SK-N-SH (cell line): ENCODE results near the gene ITFG2. TPM values are rescaled to one million over a fixed set of nuclear protein-coding genes. Genes with fewer than 3 reads are reported as not detected.

ENCODE experiments used
- CTCF ChIA-PET: fragments of 300-600, 350-600 bp; formaldehyde crosslinking; extraction: SDS; loops from one replicate; lab custom pipeline; 2021; lab: Yijun Ruan, JAX
- POLR2A ChIA-PET: fragments of 350-600 bp; sonication (Branson Sonifier 250); formaldehyde crosslinking; extraction: SDS; loops from one replicate; lab custom pipeline; 2020; ENCODE audit warnings: antibody characterized with exemption, inconsistent platforms; lab: Yijun Ruan, JAX
- DNase-seq: peaks from one replicate; pipeline ENCODE4 v3.0.0; 2012
- H2AFZ ChIP-seq: fragments of 200-600 bp; sonication (generic); 2 replicates; pipeline ENCODE4 v1.8.1; 2016; ENCODE audit warnings: antibody characterized with exemption, mild to moderate bottlenecking, low read depth
- H3F3A ChIP-seq: fragments of 200-600 bp; sonication (generic); replicated peaks from 2 replicates; pipeline ENCODE3; 2016; ENCODE audit warnings: antibody characterized with exemption, mild to moderate bottlenecking; ENCODE audit not compliant: insufficient read depth
- H3K27ac ChIP-seq, 2 experiments: fragments of 200-500 bp in 1 of 2; fragments of 200-600 bp in 1 of 2; sonication (Bioruptor generic) in 1 of 2; sonication (generic), shearing (Covaris generic) in 1 of 2; 2 replicates each; pipeline versions ENCODE4 v1.5.1 to v1.6.1; 2014 to 2016; ENCODE audit warnings: low read depth in 2 of 2, inconsistent platforms in 1 of 2, low read length in 1 of 2, mild to moderate bottlenecking in 1 of 2, mixed read lengths in 1 of 2
- H3K27me3 ChIP-seq: fragments of 200-600 bp; sonication (generic), shearing (Covaris generic); 2 replicates; pipeline ENCODE4 v1.6.1; 2016; ENCODE audit warnings: mixed run types; ENCODE audit not compliant: insufficient read depth
- H3K36me3 ChIP-seq, 2 experiments: fragments of 200-500 bp in 1 of 2; fragments of 200-600 bp in 1 of 2; sonication (Bioruptor generic) in 1 of 2; sonication (generic) in 1 of 2; replicated peaks in 1 of 2; 2 replicates each; pipeline versions ENCODE3 to v1.5.1; 2014 to 2016; ENCODE audit warnings: low read length in 1 of 2, mild to moderate bottlenecking in 1 of 2; ENCODE audit not compliant: insufficient read depth in 2 of 2, control insufficient read depth in 1 of 2
- H3K4me1 ChIP-seq, 2 experiments: fragments of 200-500 bp in 1 of 2; fragments of 200-600 bp in 1 of 2; sonication (Bioruptor generic) in 1 of 2; sonication (generic), shearing (Covaris generic) in 1 of 2; 2 replicates each; pipeline versions ENCODE4 v1.5.1 to v1.6.1; 2014 to 2016; ENCODE audit warnings: low read depth in 1 of 2, low read length in 1 of 2, mixed run types in 1 of 2; ENCODE audit not compliant: insufficient read depth in 2 of 2, control insufficient read depth in 1 of 2
- H3K4me2 ChIP-seq: fragments of 200-600 bp; sonication (generic), shearing (Covaris generic); 2 replicates; pipeline ENCODE4 v1.6.1; 2017; ENCODE audit warnings: mixed run types
- H3K4me3 ChIP-seq, 2 experiments: fragments of 200-500 bp in 1 of 2; fragments of 200-600 bp in 1 of 2; sonication (Bioruptor generic) in 1 of 2; sonication (generic), shearing (Covaris generic) in 1 of 2; 2 replicates each; pipeline versions ENCODE4 v1.5.1 to v1.8.1; 2014 to 2016; ENCODE audit warnings: low read depth in 2 of 2, inconsistent platforms in 1 of 2, low read length in 1 of 2, mild to moderate bottlenecking in 1 of 2, mixed read lengths in 1 of 2, moderate library complexity in 1 of 2
- H3K79me2 ChIP-seq: fragments of 200-600 bp; sonication (generic); 2 replicates; pipeline ENCODE4 v1.8.1; 2017; ENCODE audit warnings: mild to moderate bottlenecking; ENCODE audit not compliant: insufficient read depth
- H3K9ac ChIP-seq: fragments of 200-600 bp; sonication (generic); 2 replicates; pipeline ENCODE4 v1.6.1; 2017; ENCODE audit warnings: mixed run types
- H3K9me2 ChIP-seq: fragments of 200-600 bp; sonication (generic); 2 replicates; pipeline ENCODE4 v1.6.1; 2017; ENCODE audit warnings: mixed run types
- H3K9me3 ChIP-seq: fragments of 200-600 bp; sonication (generic); 2 replicates; pipeline ENCODE4 v1.6.1; 2017; ENCODE audit warnings: mixed run types, mild to moderate bottlenecking, moderate library complexity
- H4K20me1 ChIP-seq: fragments of 200-600 bp; sonication (generic); 2 replicates; pipeline ENCODE4 v1.6.1; 2017; ENCODE audit warnings: mild to moderate bottlenecking, mixed run types; ENCODE audit not compliant: insufficient read depth
- ELF1 ChIP-seq: IDR thresholded peaks from 2 replicates; pipeline ENCODE4 v1.4.0; 2012
- EP300 ChIP-seq, 2 experiments: IDR thresholded peaks; 2 replicates each; pipeline versions ENCODE4 v1.4.0 to v1.6.1; 2012; ENCODE audit warnings: borderline replicate concordance in 1 of 2, low read depth in 1 of 2, low read length in 1 of 2
- EZH2phosphoT487 ChIP-seq: fragments of 200-600 bp; sonication (generic); IDR thresholded peaks from 2 replicates; pipeline ENCODE4 v1.6.1; 2017; ENCODE audit warnings: low read depth, mixed run types, mild to moderate bottlenecking, antibody characterized with exemption, moderate library complexity, borderline replicate concordance
- FOSL2 ChIP-seq: IDR thresholded peaks from 2 replicates; pipeline ENCODE4 v1.4.0; 2012; ENCODE audit warnings: low read depth, mild to moderate bottlenecking, moderate library complexity, borderline replicate concordance
- FOXM1 ChIP-seq: IDR thresholded peaks from 2 replicates; pipeline ENCODE4 v1.4.0; 2012; ENCODE audit warnings: low read depth, mild to moderate bottlenecking
- GABPA ChIP-seq: IDR thresholded peaks from 2 replicates; pipeline ENCODE4 v1.4.0; 2012; ENCODE audit warnings: low read depth, mild to moderate bottlenecking
- GATA2 ChIP-seq: sonication (generic); formaldehyde crosslinking; IDR thresholded peaks from 2 replicates; pipeline ENCODE4 v1.5.0; 2020; ENCODE audit warnings: mild to moderate bottlenecking, missing genetic modification reagents
- JUND ChIP-seq: IDR thresholded peaks from 2 replicates; pipeline ENCODE4 v1.4.0; 2012
- NFIC ChIP-seq: IDR thresholded peaks from 2 replicates; pipeline ENCODE4 v1.4.0; 2012; ENCODE audit warnings: borderline replicate concordance
- RAD21 ChIP-seq: IDR thresholded peaks from 2 replicates; pipeline ENCODE4 v1.6.1; 2012; ENCODE audit warnings: mild to moderate bottlenecking, low read length
- RCOR1 ChIP-seq: fragments of 150-350 bp; IDR thresholded peaks from 2 replicates; pipeline ENCODE4 v1.6.1; 2017; ENCODE audit warnings: antibody characterized with exemption, low read length
- RFX5 ChIP-seq: IDR thresholded peaks from 2 replicates; pipeline ENCODE4 v1.6.1; 2012; ENCODE audit warnings: mild to moderate bottlenecking, improper control_type of control experiment, low read length
- RXRA ChIP-seq: IDR thresholded peaks from 2 replicates; pipeline ENCODE4 v1.4.0; 2012; ENCODE audit warnings: low read depth, mild to moderate bottlenecking, borderline replicate concordance
- SIN3A ChIP-seq: IDR thresholded peaks from 2 replicates; pipeline ENCODE4 v1.6.1; 2012; ENCODE audit warnings: low read depth, mild to moderate bottlenecking, low read length, moderate library complexity, borderline replicate concordance
- SMC3 ChIP-seq: IDR thresholded peaks from 2 replicates; pipeline ENCODE4 v1.6.1; 2012; ENCODE audit warnings: low read depth, low read length, improper control_type of control experiment
- TCF12 ChIP-seq: IDR thresholded peaks from 2 replicates; pipeline ENCODE4 v1.4.0; 2012
- TEAD4 ChIP-seq: IDR thresholded peaks from 2 replicates; pipeline ENCODE4 v1.4.0; 2012; ENCODE audit warnings: mild to moderate bottlenecking, borderline replicate concordance; ENCODE audit not compliant: insufficient read depth
- YY1 ChIP-seq: IDR thresholded peaks from 2 replicates; pipeline ENCODE4 v1.4.0; 2012; ENCODE audit warnings: low read depth, mild to moderate bottlenecking
- WGBS: methylation state at CpG from one replicate; pipeline ENCODE4 v1.1.6; 2017; ENCODE audit warnings: low lambda C conversion rate; 5-methylcytosine and 5-hydroxymethylcytosine counted together
- polyA plus RNA-seq, 3 experiments: library from polyadenylated mRNA; depleted of rRNA; stranded (reverse); fragments of >200 nt; gene quantifications; 2 replicates each; pipeline ENCODE4 v1.2.3, GENCODE V29; 2012
- TF ChIP-seq, protein P1 (sequence below): IDR thresholded peaks from 2 replicates; pipeline ENCODE4 v1.4.0; 2012; ENCODE audit warnings: low read depth, borderline replicate concordance
- TF ChIP-seq, protein P2 (sequence below): fragments of 150-350 bp; IDR thresholded peaks from 2 replicates; pipeline ENCODE4 v1.6.1; 2017; ENCODE audit warnings: antibody characterized with exemption, low read length, low read depth, borderline replicate concordance
- TF ChIP-seq, protein P3 (sequence below): IDR thresholded peaks from 2 replicates; pipeline ENCODE4 v1.6.1; 2012; ENCODE audit warnings: mild to moderate bottlenecking, low read depth, low read length, moderate library complexity
- TF ChIP-seq, protein P4 (sequence below): IDR thresholded peaks from 2 replicates; pipeline ENCODE4 v1.4.0; 2012; ENCODE audit warnings: low read depth, borderline replicate concordance
- TF ChIP-seq, protein P5 (sequence below): fragments of 200-600 bp; sonication (generic); IDR thresholded peaks from 2 replicates; pipeline ENCODE4 v1.6.1; 2017; ENCODE audit warnings: antibody characterized with exemption, mild to moderate bottlenecking, moderate library complexity

ITFG2 gene
- polyA plus RNA-seq, 1 of the 3 experiments (the other 2 are of a cell fraction), result 27.2 TPM

DNA sequence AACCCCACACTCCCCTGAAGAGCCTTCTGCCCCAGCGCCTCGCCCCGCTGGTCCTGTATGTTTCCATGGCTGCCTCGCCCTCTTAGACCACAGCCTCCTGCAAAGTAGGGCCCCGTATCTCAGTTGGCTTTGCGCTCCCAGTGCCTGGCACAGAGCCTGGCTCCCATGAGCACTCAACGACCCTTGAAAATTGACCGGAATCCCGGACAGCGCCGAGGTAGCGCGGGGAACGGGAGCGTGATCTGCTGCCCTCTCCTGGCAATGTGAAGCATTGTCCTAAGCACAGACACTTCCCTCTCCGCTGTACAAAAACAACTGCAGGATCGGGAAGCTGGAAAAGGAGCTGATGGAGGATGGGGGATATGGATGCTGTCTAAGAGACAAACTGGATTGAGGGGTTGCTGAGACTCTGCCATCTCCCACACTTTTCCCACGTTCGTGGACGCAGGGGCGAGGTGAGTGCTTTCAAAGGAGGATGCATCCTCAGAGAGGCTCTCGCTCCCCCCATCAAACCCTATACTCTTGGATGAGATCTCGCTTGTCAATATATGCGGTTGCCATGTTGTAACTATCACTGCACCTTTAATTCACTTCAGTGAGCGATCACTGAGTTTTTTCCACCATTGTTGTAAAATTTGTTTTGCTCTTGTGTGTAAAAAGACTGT, 28.4 kb upstream of the ITFG2 start:
- Histone ChIP-seq H2AFZ (no peak overlapping the region), H3K27ac (no peak overlapping the region), H4K20me1 (no peaks in the 10 kb centered on the region), H3K27me3 (no peaks in the 10 kb centered on the region; the same call in 1 of the 2 replicates), H3F3A (no peaks in the 10 kb centered on the region), H3K4me2 (peak overlapping the region; percentile 52; the same call in 1 of the 2 replicates), H3K4me3 (peak overlapping the region in 1 of 2 experiments; percentile 24; a peak in 1 of 4 replicates), H3K9me2 (no peaks in the 10 kb centered on the region), H3K9me3 (no peaks in the 10 kb centered on the region), H3K36me3 (no peaks in the 10 kb centered on the region), H3K79me2 (no peaks in the 10 kb centered on the region), H3K9ac (no peak overlapping the region), H3K4me1 (peaks cover 0 to 4% of the 10 kb centered on the region in 2 experiments; a peak in 1 of 4 replicates)
- peak; percentile 83 for DNase-seq
- ChIA-PET POLR2A (interaction anchor here (1.2 kb wide), 1 partner anchor 10 kb away, joined by 3 read pairs; the partner anchor contains the start of gene FKBP4), CTCF (interaction anchor here (0.5 to 3.5 kb wide), 48 partner anchors 8 to 324 kb away, joined by 3 to 80 read pairs (median 4); partner anchors contain the start of genes FKBP4, ITFG2 and NRIP2)
- WGBS, result 12% methylated on average over 23 of the region's 25 CpGs
- TF ChIP-seq, protein P1, sequence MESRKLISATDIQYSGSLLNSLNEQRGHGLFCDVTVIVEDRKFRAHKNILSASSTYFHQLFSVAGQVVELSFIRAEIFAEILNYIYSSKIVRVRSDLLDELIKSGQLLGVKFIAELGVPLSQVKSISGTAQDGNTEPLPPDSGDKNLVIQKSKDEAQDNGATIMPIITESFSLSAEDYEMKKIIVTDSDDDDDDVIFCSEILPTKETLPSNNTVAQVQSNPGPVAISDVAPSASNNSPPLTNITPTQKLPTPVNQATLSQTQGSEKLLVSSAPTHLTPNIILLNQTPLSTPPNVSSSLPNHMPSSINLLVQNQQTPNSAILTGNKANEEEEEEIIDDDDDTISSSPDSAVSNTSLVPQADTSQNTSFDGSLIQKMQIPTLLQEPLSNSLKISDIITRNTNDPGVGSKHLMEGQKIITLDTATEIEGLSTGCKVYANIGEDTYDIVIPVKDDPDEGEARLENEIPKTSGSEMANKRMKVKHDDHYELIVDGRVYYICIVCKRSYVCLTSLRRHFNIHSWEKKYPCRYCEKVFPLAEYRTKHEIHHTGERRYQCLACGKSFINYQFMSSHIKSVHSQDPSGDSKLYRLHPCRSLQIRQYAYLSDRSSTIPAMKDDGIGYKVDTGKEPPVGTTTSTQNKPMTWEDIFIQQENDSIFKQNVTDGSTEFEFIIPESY, result no peak
- TF ChIP-seq RXRA, result no peak
- no peak for TF ChIP-seq GABPA
- TF ChIP-seq TEAD4, result no peak
- TF ChIP-seq, protein P2, sequence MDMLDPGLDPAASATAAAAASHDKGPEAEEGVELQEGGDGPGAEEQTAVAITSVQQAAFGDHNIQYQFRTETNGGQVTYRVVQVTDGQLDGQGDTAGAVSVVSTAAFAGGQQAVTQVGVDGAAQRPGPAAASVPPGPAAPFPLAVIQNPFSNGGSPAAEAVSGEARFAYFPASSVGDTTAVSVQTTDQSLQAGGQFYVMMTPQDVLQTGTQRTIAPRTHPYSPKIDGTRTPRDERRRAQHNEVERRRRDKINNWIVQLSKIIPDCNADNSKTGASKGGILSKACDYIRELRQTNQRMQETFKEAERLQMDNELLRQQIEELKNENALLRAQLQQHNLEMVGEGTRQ, result no peak
- no peak for TF ChIP-seq FOSL2
- TF ChIP-seq, protein P3, sequence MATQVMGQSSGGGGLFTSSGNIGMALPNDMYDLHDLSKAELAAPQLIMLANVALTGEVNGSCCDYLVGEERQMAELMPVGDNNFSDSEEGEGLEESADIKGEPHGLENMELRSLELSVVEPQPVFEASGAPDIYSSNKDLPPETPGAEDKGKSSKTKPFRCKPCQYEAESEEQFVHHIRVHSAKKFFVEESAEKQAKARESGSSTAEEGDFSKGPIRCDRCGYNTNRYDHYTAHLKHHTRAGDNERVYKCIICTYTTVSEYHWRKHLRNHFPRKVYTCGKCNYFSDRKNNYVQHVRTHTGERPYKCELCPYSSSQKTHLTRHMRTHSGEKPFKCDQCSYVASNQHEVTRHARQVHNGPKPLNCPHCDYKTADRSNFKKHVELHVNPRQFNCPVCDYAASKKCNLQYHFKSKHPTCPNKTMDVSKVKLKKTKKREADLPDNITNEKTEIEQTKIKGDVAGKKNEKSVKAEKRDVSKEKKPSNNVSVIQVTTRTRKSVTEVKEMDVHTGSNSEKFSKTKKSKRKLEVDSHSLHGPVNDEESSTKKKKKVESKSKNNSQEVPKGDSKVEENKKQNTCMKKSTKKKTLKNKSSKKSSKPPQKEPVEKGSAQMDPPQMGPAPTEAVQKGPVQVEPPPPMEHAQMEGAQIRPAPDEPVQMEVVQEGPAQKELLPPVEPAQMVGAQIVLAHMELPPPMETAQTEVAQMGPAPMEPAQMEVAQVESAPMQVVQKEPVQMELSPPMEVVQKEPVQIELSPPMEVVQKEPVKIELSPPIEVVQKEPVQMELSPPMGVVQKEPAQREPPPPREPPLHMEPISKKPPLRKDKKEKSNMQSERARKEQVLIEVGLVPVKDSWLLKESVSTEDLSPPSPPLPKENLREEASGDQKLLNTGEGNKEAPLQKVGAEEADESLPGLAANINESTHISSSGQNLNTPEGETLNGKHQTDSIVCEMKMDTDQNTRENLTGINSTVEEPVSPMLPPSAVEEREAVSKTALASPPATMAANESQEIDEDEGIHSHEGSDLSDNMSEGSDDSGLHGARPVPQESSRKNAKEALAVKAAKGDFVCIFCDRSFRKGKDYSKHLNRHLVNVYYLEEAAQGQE, result peak; percentile 72; the same call in 1 of the 2 replicates
- TF ChIP-seq JUND, result no peak
- TF ChIP-seq RFX5, result no peak
- no peak for TF ChIP-seq EP300 (IDR thresholded peaks at IDR 0.05; ENCODE audit: borderline replicate concordance in 1 of 2, low read depth in 1 of 2, low read length in 1 of 2)
- peak; percentile 72 for TF ChIP-seq SMC3
- TF ChIP-seq, protein P4, sequence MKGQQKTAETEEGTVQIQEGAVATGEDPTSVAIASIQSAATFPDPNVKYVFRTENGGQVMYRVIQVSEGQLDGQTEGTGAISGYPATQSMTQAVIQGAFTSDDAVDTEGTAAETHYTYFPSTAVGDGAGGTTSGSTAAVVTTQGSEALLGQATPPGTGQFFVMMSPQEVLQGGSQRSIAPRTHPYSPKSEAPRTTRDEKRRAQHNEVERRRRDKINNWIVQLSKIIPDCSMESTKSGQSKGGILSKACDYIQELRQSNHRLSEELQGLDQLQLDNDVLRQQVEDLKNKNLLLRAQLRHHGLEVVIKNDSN, result no peak
- TF ChIP-seq RCOR1, result no peak
- TF ChIP-seq SIN3A, result no peak
- no peak for TF ChIP-seq YY1
- no peak for TF ChIP-seq TCF12
- no peak for TF ChIP-seq NFIC
- TF ChIP-seq, protein P5, sequence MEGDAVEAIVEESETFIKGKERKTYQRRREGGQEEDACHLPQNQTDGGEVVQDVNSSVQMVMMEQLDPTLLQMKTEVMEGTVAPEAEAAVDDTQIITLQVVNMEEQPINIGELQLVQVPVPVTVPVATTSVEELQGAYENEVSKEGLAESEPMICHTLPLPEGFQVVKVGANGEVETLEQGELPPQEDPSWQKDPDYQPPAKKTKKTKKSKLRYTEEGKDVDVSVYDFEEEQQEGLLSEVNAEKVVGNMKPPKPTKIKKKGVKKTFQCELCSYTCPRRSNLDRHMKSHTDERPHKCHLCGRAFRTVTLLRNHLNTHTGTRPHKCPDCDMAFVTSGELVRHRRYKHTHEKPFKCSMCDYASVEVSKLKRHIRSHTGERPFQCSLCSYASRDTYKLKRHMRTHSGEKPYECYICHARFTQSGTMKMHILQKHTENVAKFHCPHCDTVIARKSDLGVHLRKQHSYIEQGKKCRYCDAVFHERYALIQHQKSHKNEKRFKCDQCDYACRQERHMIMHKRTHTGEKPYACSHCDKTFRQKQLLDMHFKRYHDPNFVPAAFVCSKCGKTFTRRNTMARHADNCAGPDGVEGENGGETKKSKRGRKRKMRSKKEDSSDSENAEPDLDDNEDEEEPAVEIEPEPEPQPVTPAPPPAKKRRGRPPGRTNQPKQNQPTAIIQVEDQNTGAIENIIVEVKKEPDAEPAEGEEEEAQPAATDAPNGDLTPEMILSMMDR, result peak; percentile 84
- TF ChIP-seq ELF1, result no peak
- peak; percentile 74 for TF ChIP-seq RAD21
- no peak for TF ChIP-seq EZH2phosphoT487
- TF ChIP-seq FOXM1, result no peak
- no peak for TF ChIP-seq GATA2 (CRISPR knock-in tag)
